Endothelial cell of umbilical vein (primary cell): ENCODE results near the gene RHOG. TPM values are rescaled to one million over a fixed set of nuclear protein-coding genes. Genes with fewer than 3 reads are reported as not detected.

Experiments used
- BruUV-seq: library from RNA; stranded (reverse); fragments of 400-500 nt; replicated peaks from 2 replicates; lab custom pipeline; 2021; lab: Mats Ljungman, UMichigan
- CTCF ChIA-PET: fragments of 300-600, 350-600 bp; sonication (Branson Sonifier 250); formaldehyde crosslinking; loops from one replicate; lab custom pipeline; 2021; ENCODE audit warnings: antibody characterized with exemption, inconsistent platforms; lab: Charles Lee
- POLR2A ChIA-PET: fragments of 300-600, 350-600 bp; sonication (Branson Sonifier 250); formaldehyde crosslinking; loops from one replicate; lab custom pipeline; 2021; ENCODE audit warnings: antibody characterized with exemption, inconsistent platforms; lab: Charles Lee
- DNase-seq: peaks from one replicate; pipeline ENCODE4 v3.0.0-alpha.2; 2011; ENCODE audit warnings: low read depth, low spot score
- FAIRE-seq: peaks from 2 replicates; lab custom pipeline; 2011; peaks lifted over from hg19 to GRCh38; lab: Jason Lieb, UNC
- H2AFZ ChIP-seq: 2 replicates; pipeline ENCODE4 v1.6.0; 2012; ENCODE audit warnings: low read depth, low read length, control low read depth, inconsistent platforms
- H3K27ac ChIP-seq: 2 replicates; pipeline ENCODE4 v1.5.1; 2011; ENCODE audit warnings: low read depth, mild to moderate bottlenecking, control low read depth, low read length, moderate library complexity; ENCODE audit not compliant: insufficient read depth
- H3K27me3 ChIP-seq, 2 experiments: 2 replicates each; pipeline versions ENCODE4 v1.6.0 to v1.6.1; 2011; ENCODE audit warnings: low read length in 2 of 2, mixed read lengths in 1 of 2; ENCODE audit not compliant: control insufficient read depth in 2 of 2, insufficient read depth in 2 of 2
- H3K36me3 ChIP-seq, 2 experiments: 2 replicates in 1 of 2; 3 replicates in 1 of 2; pipeline ENCODE4 v1.5.1; 2011; ENCODE audit warnings: low read length in 2 of 2, mild to moderate bottlenecking in 1 of 2, moderate library complexity in 1 of 2; ENCODE audit not compliant: control insufficient read depth in 2 of 2, insufficient read depth in 2 of 2; ENCODE audit errors: extremely low read depth in 1 of 2
- H3K4me1 ChIP-seq: 3 replicates; pipeline ENCODE4 v1.5.1; 2011; ENCODE audit warnings: mild to moderate bottlenecking, low read length; ENCODE audit not compliant: control insufficient read depth, insufficient read depth; ENCODE audit errors: extremely low read depth
- H3K4me2 ChIP-seq: 2 replicates; pipeline ENCODE4 v1.6.1; 2011; ENCODE audit warnings: low read length, control low read depth, mixed read lengths; ENCODE audit not compliant: insufficient read depth
- H3K4me3 ChIP-seq, 3 experiments: fragments of 200-600 bp in 1 of 3; sonication (generic), shearing (Covaris generic) in 1 of 3; replicated peaks in 1 of 3; 2 replicates each; pipeline ENCODE4 v1.5.1; 2011 to 2016; ENCODE audit warnings: control low read depth in 3 of 3, low read length in 3 of 3, mild to moderate bottlenecking in 2 of 3, inconsistent platforms in 1 of 3, low read depth in 1 of 3, moderate library complexity in 1 of 3; ENCODE audit not compliant: insufficient read depth in 1 of 3
- H3K79me2 ChIP-seq: 2 replicates; pipeline ENCODE4 v1.6.0; 2012; ENCODE audit warnings: low read length, inconsistent platforms; ENCODE audit not compliant: control insufficient read depth, insufficient read depth
- H3K9ac ChIP-seq: replicated peaks from 2 replicates; pipeline ENCODE3; 2011; ENCODE audit warnings: low read length, control low read depth; ENCODE audit not compliant: insufficient read depth; ENCODE audit errors: extremely low read depth
- H3K9me1 ChIP-seq: replicated peaks from 3 replicates; pipeline ENCODE4 v1.6.0; 2011; ENCODE audit warnings: mild to moderate bottlenecking, low read length; ENCODE audit not compliant: control insufficient read depth, insufficient read depth; ENCODE audit errors: extremely low read depth
- H3K9me3 ChIP-seq: replicated peaks from 2 replicates; pipeline ENCODE4 v1.5.1; 2012; ENCODE audit warnings: low read length, inconsistent platforms; ENCODE audit not compliant: control insufficient read depth, insufficient read depth
- H4K20me1 ChIP-seq: replicated peaks from 2 replicates; pipeline ENCODE3; 2011; ENCODE audit warnings: mild to moderate bottlenecking, low read length; ENCODE audit not compliant: control insufficient read depth, insufficient read depth; ENCODE audit errors: extremely low read depth
- EZH2 ChIP-seq: IDR thresholded peaks from 2 replicates; pipeline ENCODE4 v1.6.1; 2012; ENCODE audit warnings: borderline replicate concordance, low read depth, mild to moderate bottlenecking, moderate library complexity, low read length, inconsistent platforms; ENCODE audit not compliant: severe bottlenecking
- FOS ChIP-seq: IDR thresholded peaks from 2 replicates; pipeline ENCODE4 v1.6.1; 2011; ENCODE audit warnings: mild to moderate bottlenecking, low read length, moderate library complexity, borderline replicate concordance; ENCODE audit not compliant: insufficient read depth
- GATA2 ChIP-seq: IDR thresholded peaks from 2 replicates; pipeline ENCODE4 v1.7.0; 2011; ENCODE audit warnings: low read depth, mild to moderate bottlenecking, moderate library complexity, mixed read lengths, low read length; ENCODE audit not compliant: insufficient read length, insufficient read depth
- JUN ChIP-seq: IDR thresholded peaks from 2 replicates; pipeline ENCODE4 v1.6.1; 2011; ENCODE audit warnings: borderline replicate concordance, low read depth; ENCODE audit not compliant: insufficient read length, insufficient read depth
- MAX ChIP-seq: IDR thresholded peaks from 2 replicates; pipeline ENCODE4 v1.6.1; 2011; ENCODE audit not compliant: insufficient read depth, insufficient read length
- MYC ChIP-seq: IDR thresholded peaks from one replicate; pipeline ENCODE4 v1.6.1; 2011; ENCODE audit warnings: mild to moderate bottlenecking, low read depth, low read length
- POLR2A ChIP-seq: IDR thresholded peaks from 2 replicates; pipeline ENCODE4 v1.6.1; 2012; ENCODE audit warnings: low read depth, mild to moderate bottlenecking, control low read depth, low read length
- POLR2AphosphoS5 ChIP-seq: IDR thresholded peaks from 2 replicates; pipeline ENCODE4 v1.6.1; 2012; ENCODE audit warnings: low read depth, mild to moderate bottlenecking, control low read depth, low read length, moderate library complexity; ENCODE audit not compliant: insufficient read depth
- dilution Hi-C: fragments of 300-500 bp; cut with MboI; formaldehyde crosslinking; loops from one replicate; pipeline ENCODE4 v1.15.0; 2019; ENCODE audit warnings: low sequenced_read_pairs; ENCODE audit not compliant: extremely low pct_ligation_motif_present
- intact Hi-C: fragments of 100-400 bp; cut with micrococcal nuclease; formaldehyde crosslinking; loops from one replicate; pipeline ENCODE4 v1.10.0; 2022
- polyA plus RNA-seq, 4 experiments: library from polyadenylated mRNA; depleted of rRNA in 3 of 4; stranded (reverse) in 3 of 4; unstranded in 1 of 4; fragments of >200 nt; gene quantifications; 2 replicates each; pipeline versions ENCODE4 v1.2.1 to v1.2.3, GENCODE V29; 2011 to 2012; ENCODE audit warnings: missing spikeins in 1 of 4
- total RNA-seq: library from RNA; stranded (reverse); gene quantifications from 2 replicates; pipeline ENCODE4 v1.2.3, GENCODE V29; 2021
- TF ChIP-seq, protein P1 (sequence below), 2 donors: IDR thresholded peaks; 1 replicate in 1 of 2; 2 replicates in 1 of 2; pipeline ENCODE4 v1.5.1; 2011; ENCODE audit warnings: low read length in 2 of 2, mild to moderate bottlenecking in 2 of 2, moderate library complexity in 2 of 2, control low read depth in 1 of 2, inconsistent platforms in 1 of 2, low read depth in 1 of 2; ENCODE audit not compliant: insufficient read depth in 1 of 2; ENCODE audit errors: extremely low read depth in 1 of 2

RHOG gene
- total and polyA plus RNA-seq, 2 donors (not counting 3 experiments of a cell fraction or from before 2014, with no cell fraction given), result 69.0 to 119 TPM

DNA sequence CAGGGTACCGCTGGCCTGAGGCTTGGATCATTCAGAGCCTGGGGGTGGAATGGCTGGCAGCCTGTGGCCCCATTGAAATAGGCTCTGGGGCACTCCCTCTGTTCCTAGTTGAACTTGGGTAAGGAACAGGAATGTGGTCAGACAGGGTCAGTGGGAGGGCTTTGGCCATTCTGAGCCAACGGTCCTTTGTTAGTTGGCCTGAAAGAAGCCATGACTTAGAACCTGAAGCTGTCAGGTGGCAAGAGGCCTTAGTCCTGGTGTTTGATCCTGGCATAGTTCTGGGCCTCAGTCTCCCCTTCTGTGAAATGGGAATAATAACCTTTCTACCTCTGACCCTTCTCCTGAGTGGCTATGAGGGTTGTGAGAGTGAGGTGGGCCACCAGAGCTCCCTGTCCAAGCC, 24.1 kb downstream of the RHOG start:
- Histone ChIP-seq H3K9ac (no peak overlapping the region), H4K20me1 (no peaks in the 10 kb centered on the region), H2AFZ (no peak overlapping the region), H3K4me1 (no peaks in the 10 kb centered on the region), H3K27ac (no peak overlapping the region), H3K27me3 (no peaks in the 10 kb centered on the region), H3K79me2 (no peaks in the 10 kb centered on the region), H3K4me2 (no peak overlapping the region), H3K36me3 (peaks cover 0 to 2% of the 10 kb centered on the region in 2 experiments), H3K4me3 (no peak overlapping the region), H3K9me1 (no peaks in the 10 kb centered on the region), H3K9me3 (no peaks in the 10 kb centered on the region)
- ChIA-PET POLR2A (no interaction called here), CTCF (interaction anchor here (1.0 to 1.6 kb wide), 3 partner anchors 9 to 256 kb away, joined by 3 to 5 read pairs (median 3); no protein-coding TSS in a partner anchor)
- DNase-seq (no peak), FAIRE-seq (no peak)
- intact Hi-C loops, result no loop called here
- dilution Hi-C loops, result no loop called here
- BruUV-seq, result no TSS peak
- TF ChIP-seq FOS (no peak), GATA2 (no peak), MYC (no peak), POLR2AphosphoS5 (no peak), JUN (no peak), EZH2 (no peak)

DNA sequence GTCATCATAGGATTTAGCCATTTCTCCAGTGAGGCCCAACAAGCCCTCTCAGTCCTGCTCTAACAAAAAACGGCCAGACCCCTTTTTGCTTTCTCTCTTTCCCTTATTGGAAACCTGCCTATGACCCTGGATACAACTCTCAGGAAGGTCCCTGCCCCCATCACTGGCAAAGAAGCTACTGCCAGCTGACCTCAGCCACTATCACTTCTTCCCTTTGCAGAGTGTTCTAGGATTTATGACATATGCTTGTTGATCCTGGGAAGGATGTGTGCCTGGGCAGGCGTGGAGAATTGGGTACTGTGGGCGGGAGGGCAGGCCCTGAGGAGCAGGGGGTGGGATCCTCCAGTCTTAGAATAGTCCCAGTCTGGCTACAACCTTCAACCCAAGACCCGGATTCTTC, 24.9 kb downstream of the RHOG start:
- Histone ChIP-seq H4K20me1 (no peaks in the 10 kb centered on the region), H3K9ac (no peak overlapping the region), H3K27me3 (no peaks in the 10 kb centered on the region), H3K27ac (no peak overlapping the region), H3K4me3 (no peak overlapping the region), H3K4me2 (no peak overlapping the region), H3K36me3 (peaks cover 0 to under 1% of the 10 kb centered on the region in 2 experiments), H3K4me1 (no peaks in the 10 kb centered on the region), H3K9me1 (no peaks in the 10 kb centered on the region), H3K9me3 (no peaks in the 10 kb centered on the region), H3K79me2 (no peaks in the 10 kb centered on the region), H2AFZ (no peak overlapping the region)
- intact Hi-C loops, result no loop called here
- CTCF ChIA-PET, result interaction anchor here (1.0 to 1.6 kb wide), 3 partner anchors 8 to 257 kb away, joined by 3 to 5 read pairs (median 3); no protein-coding TSS in a partner anchor
- POLR2A ChIA-PET, result no interaction called here
- FAIRE-seq (no peak), DNase-seq (no peak)
- dilution Hi-C loops, result no loop called here
- no TSS peak for BruUV-seq
- TF ChIP-seq POLR2AphosphoS5 (no peak), JUN (no peak), GATA2 (no peak), MYC (no peak), MAX (no peak), FOS (no peak), POLR2A (no peak), EZH2 (no peak)
- TF ChIP-seq, protein P1, sequence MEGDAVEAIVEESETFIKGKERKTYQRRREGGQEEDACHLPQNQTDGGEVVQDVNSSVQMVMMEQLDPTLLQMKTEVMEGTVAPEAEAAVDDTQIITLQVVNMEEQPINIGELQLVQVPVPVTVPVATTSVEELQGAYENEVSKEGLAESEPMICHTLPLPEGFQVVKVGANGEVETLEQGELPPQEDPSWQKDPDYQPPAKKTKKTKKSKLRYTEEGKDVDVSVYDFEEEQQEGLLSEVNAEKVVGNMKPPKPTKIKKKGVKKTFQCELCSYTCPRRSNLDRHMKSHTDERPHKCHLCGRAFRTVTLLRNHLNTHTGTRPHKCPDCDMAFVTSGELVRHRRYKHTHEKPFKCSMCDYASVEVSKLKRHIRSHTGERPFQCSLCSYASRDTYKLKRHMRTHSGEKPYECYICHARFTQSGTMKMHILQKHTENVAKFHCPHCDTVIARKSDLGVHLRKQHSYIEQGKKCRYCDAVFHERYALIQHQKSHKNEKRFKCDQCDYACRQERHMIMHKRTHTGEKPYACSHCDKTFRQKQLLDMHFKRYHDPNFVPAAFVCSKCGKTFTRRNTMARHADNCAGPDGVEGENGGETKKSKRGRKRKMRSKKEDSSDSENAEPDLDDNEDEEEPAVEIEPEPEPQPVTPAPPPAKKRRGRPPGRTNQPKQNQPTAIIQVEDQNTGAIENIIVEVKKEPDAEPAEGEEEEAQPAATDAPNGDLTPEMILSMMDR (IDR thresholded peaks at IDR 0.05; ENCODE audit: extremely low read depth in 1 of 2, insufficient read depth in 1 of 2, low read depth in 1 of 2, low read length in 2 of 2), result no peak
